GM12878 (cell line): Measurements from ENCODE around the gene GHITM. TPM values are rescaled to one million over a fixed set of nuclear protein-coding genes. Genes with fewer than 3 reads are reported as not detected.

ENCODE experiments used
- ASH2L ChIP-seq: fragments of 300-600, 200-600 bp; sonication (generic); IDR thresholded peaks from 2 replicates; pipeline ENCODE4 v1.6.1; 2017; ENCODE audit warnings: low read depth, mild to moderate bottlenecking, borderline replicate concordance
- ATF3 ChIP-seq: IDR thresholded peaks from 2 replicates; pipeline ENCODE4 v1.6.1; 2011; ENCODE audit warnings: low read depth, mild to moderate bottlenecking, low read length, moderate library complexity, borderline replicate concordance; ENCODE audit errors: extremely low read depth
- BMI1 ChIP-seq: fragments of 450-650 bp; IDR thresholded peaks from 2 replicates; pipeline ENCODE4 v1.6.1; 2016; ENCODE audit warnings: mild to moderate bottlenecking, moderate library complexity, borderline replicate concordance
- CEBPB ChIP-seq, 2 experiments: fragments of 150-350 bp in 1 of 2; IDR thresholded peaks; 2 replicates each; pipeline ENCODE4 v1.6.1; 2012 to 2014; ENCODE audit warnings: low read depth in 2 of 2, low read length in 2 of 2, borderline replicate concordance in 1 of 2, inconsistent platforms in 1 of 2
- CTCF ChIP-seq, 3 experiments: IDR thresholded peaks in 2 of 3; conservative IDR thresholded peaks in 1 of 3; 2 replicates each; pipeline ENCODE4 v1.5.1; 2011; ENCODE audit warnings: low read depth in 3 of 3, low read length in 3 of 3, mild to moderate bottlenecking in 3 of 3, control low read depth in 2 of 3, moderate library complexity in 2 of 3, inconsistent platforms in 1 of 3, mixed read lengths in 1 of 3; ENCODE audit not compliant: control insufficient read depth in 2 of 3, insufficient read depth in 1 of 3; ENCODE audit errors: extremely low read depth in 1 of 3
- EP300 ChIP-seq, 2 experiments: fragments of 150-350 bp in 1 of 2; IDR thresholded peaks; 2 replicates each; pipeline ENCODE4 v1.6.1; 2011 to 2012; ENCODE audit warnings: low read depth in 2 of 2, low read length in 2 of 2, borderline replicate concordance in 1 of 2, improper control_type of control experiment in 1 of 2, inconsistent platforms in 1 of 2; ENCODE audit not compliant: control insufficient read depth in 1 of 2
- MTA3 ChIP-seq: IDR thresholded peaks from 2 replicates; pipeline ENCODE4 v1.6.1; 2012; ENCODE audit warnings: low read length, inconsistent platforms, borderline replicate concordance
- MXI1 ChIP-seq: fragments of 150-350 bp; IDR thresholded peaks from 2 replicates; pipeline ENCODE4 v1.6.1; 2011; ENCODE audit warnings: low read depth, mild to moderate bottlenecking, inconsistent platforms, low read length, improper control_type of control experiment
- NFYB ChIP-seq: IDR thresholded peaks from 2 replicates; pipeline ENCODE4 v1.6.1; 2011; ENCODE audit warnings: low read depth, mild to moderate bottlenecking, low read length, improper control_type of control experiment, moderate library complexity; ENCODE audit not compliant: insufficient read depth
- NKRF ChIP-seq: fragments of 450-650 bp; conservative IDR thresholded peaks from 2 replicates; pipeline ENCODE4 v1.6.1; 2017; ENCODE audit warnings: mild to moderate bottlenecking, moderate library complexity
- PAX5 ChIP-seq: IDR thresholded peaks from 2 replicates; pipeline ENCODE4 v1.6.1; 2011; ENCODE audit warnings: low read depth, low read length, borderline replicate concordance
- POU2F2 ChIP-seq: IDR thresholded peaks from 3 replicates; pipeline ENCODE4 v1.6.1; 2011; ENCODE audit warnings: low read depth, mild to moderate bottlenecking, low read length, borderline replicate concordance
- RCOR1 ChIP-seq: conservative IDR thresholded peaks from 2 replicates; pipeline ENCODE4 v1.6.1; 2012; ENCODE audit warnings: low read depth, low read length, improper control_type of control experiment
- SUPT20H ChIP-seq: IDR thresholded peaks from 2 replicates; pipeline ENCODE4 v1.6.1; 2011; ENCODE audit warnings: low read depth, mild to moderate bottlenecking, low read length, moderate library complexity, borderline replicate concordance; ENCODE audit not compliant: control insufficient read depth
- TCF3 ChIP-seq: IDR thresholded peaks from 2 replicates; pipeline ENCODE4 v1.6.1; 2012; ENCODE audit warnings: low read depth, mild to moderate bottlenecking, low read length, borderline replicate concordance; ENCODE audit not compliant: insufficient read depth
- ZBTB4 ChIP-seq: fragments of 450-650 bp; formaldehyde crosslinking; IDR thresholded peaks from 2 replicates; pipeline ENCODE4 v1.4.0; 2022; ENCODE audit warnings: mild to moderate bottlenecking, moderate library complexity
- ZNF207 ChIP-seq: fragments of 450-650 bp; IDR thresholded peaks from 2 replicates; pipeline ENCODE4 v1.6.1; 2014; ENCODE audit warnings: antibody characterized with exemption, mild to moderate bottlenecking, borderline replicate concordance
- ZZZ3 ChIP-seq: IDR thresholded peaks from 2 replicates; pipeline ENCODE4 v1.6.1; 2011; ENCODE audit warnings: low read depth; ENCODE audit not compliant: control insufficient read depth, insufficient read length
- polyA plus RNA-seq, 11 experiments: library from polyadenylated mRNA; depleted of rRNA in 4 of 11; unstranded in 6 of 11; stranded (reverse) in 5 of 11; fragments of >200 nt; fragmentation: Nextera tagmentation in 4 of 11; fragmentation: Illumina TruSeq in 1 of 11; extraction: Ambion mirVana in 4 of 11; extraction: Trizol in 1 of 11; gene quantifications; 1 replicate in 1 of 11; 2 replicates in 10 of 11; pipeline versions ENCODE4 v1.2.1 to v1.2.3, GENCODE V29; 2011 to 2016; ENCODE audit warnings: inconsistent platforms in 2 of 11, missing spikeins in 2 of 11, low read depth in 1 of 11
- total RNA-seq, 4 experiments: library from RNA; depleted of rRNA in 3 of 4; stranded (reverse); fragments of >200 nt in 3 of 4; fragmentation: Illumina TruSeq in 1 of 4; extraction: Trizol in 1 of 4; gene quantifications; 2 replicates each; pipeline versions ENCODE4 v1.2.1 to v1.2.3, GENCODE V29; 2013 to 2021

Gene GHITM
- total and polyA plus RNA-seq, 10 of the 15 experiments (the other 5 are each of a cell fraction or from before 2014, with no cell fraction given) = 120 to 501 (median 209) TPM

GRCh38 chr10:84177541-84178141 is 38.3 kb downstream of the GHITM start (continued):
- TF ChIP-seq ZNF207 = no peak
- no peak for TF ChIP-seq ATF3
- TF ChIP-seq BMI1 = no peak
- peak; percentile 38; the same call in 1 of the 3 replicates for TF ChIP-seq POU2F2
- TF ChIP-seq ZZZ3 = no peak
- 0 out of 2 replicates have a peak, but pooled peaks have one; percentile 39 for TF ChIP-seq MXI1
- TF ChIP-seq NFYB = no peak
- TF ChIP-seq CEBPB (IDR thresholded peaks at IDR 0.05; ENCODE audit: borderline replicate concordance in 1 of 2, low read depth in 2 of 2, low read length in 2 of 2) = no peak
- TF ChIP-seq TCF3 = no peak
- no peak for TF ChIP-seq MTA3
- TF ChIP-seq NKRF = 0 out of 2 replicates have a peak, but pooled peaks have one; percentile 17
- no peak for TF ChIP-seq ASH2L
- TF ChIP-seq EP300 (IDR thresholded peaks at IDR 0.05; ENCODE audit: borderline replicate concordance in 1 of 2, control insufficient read depth in 1 of 2, low read depth in 2 of 2, low read length in 2 of 2) = peak; percentile 49 to 58; a peak in 1 of 4 replicates
- TF ChIP-seq SUPT20H = no peak
- TF ChIP-seq ZBTB4 (CRISPR knock-in tag) = no peak
- TF ChIP-seq PAX5 = no peak
- TF ChIP-seq RCOR1 = no peak
- TF ChIP-seq CTCF (IDR thresholded peaks at IDR 0.05 in 2 of 3, conservative IDR thresholded peaks at IDR 0.05 in 1 of 3; ENCODE audit: control insufficient read depth in 2 of 3, extremely low read depth in 1 of 3, insufficient read depth in 1 of 3, low read depth in 3 of 3, low read length in 3 of 3) = no peak
